Panc1 (cell line): Measurements from ENCODE around the gene SLCO2B1. TPM values are rescaled to one million over a fixed set of nuclear protein-coding genes. Genes with fewer than 3 reads are reported as not detected.

Source experiments
- ATAC-seq: fragments of 200-7000 bp; cut with Tn5 transposase; 2 replicates; pipeline ENCODE4 v1.9.1; 2020; ENCODE audit warnings: mild to moderate bottlenecking, moderate library complexity
- BruUV-seq: library from RNA; stranded (reverse); fragments of 400-500 nt; replicated peaks from 2 replicates; lab custom pipeline; 2021; lab: Mats Ljungman, UMichigan
- CTCF ChIA-PET: fragments of 300-600 bp; sonication (Branson Sonifier 250); formaldehyde crosslinking; loops from one replicate; lab custom pipeline; 2022; ENCODE audit warnings: antibody characterized with exemption; lab: Charles Lee
- POLR2A ChIA-PET: fragments of 300-600 bp; sonication (Branson Sonifier 250); formaldehyde crosslinking; loops from one replicate; lab custom pipeline; 2022; ENCODE audit warnings: antibody characterized with exemption; lab: Charles Lee
- DNase-seq: peaks from one replicate; pipeline ENCODE4 v3.0.0-alpha.2; 2010; ENCODE audit warnings: low read depth, low spot score
- H3K27ac ChIP-seq: 2 replicates; pipeline ENCODE4 v1.5.1; 2011; ENCODE audit warnings: mild to moderate bottlenecking, low read length, inconsistent platforms
- H3K27me3 ChIP-seq: fragments of 200-500 bp; sonication (Bioruptor generic); 2 replicates; pipeline ENCODE4 v1.6.0; 2014; ENCODE audit warnings: low read length, inconsistent platforms; ENCODE audit not compliant: control insufficient read depth, insufficient read depth
- H3K36me3 ChIP-seq: fragments of 200-500 bp; sonication (Bioruptor generic); 2 replicates; pipeline ENCODE4 v1.5.1; 2014; ENCODE audit warnings: inconsistent platforms, mild to moderate bottlenecking, low read length, moderate library complexity; ENCODE audit not compliant: control insufficient read depth, insufficient read depth
- H3K4me1 ChIP-seq: 2 replicates; pipeline ENCODE4 v1.5.1; 2011; ENCODE audit warnings: inconsistent platforms, mild to moderate bottlenecking, low read length, moderate library complexity; ENCODE audit not compliant: control insufficient read depth, insufficient read depth
- H3K4me3 ChIP-seq, 2 experiments: 2 replicates each; pipeline ENCODE4 v1.5.1; 2011 to 2012; ENCODE audit warnings: low read depth in 2 of 2, low read length in 2 of 2, mild to moderate bottlenecking in 2 of 2, inconsistent platforms in 1 of 2, moderate library complexity in 1 of 2
- H3K9me3 ChIP-seq: fragments of 200-500 bp; sonication (Bioruptor generic); 2 replicates; pipeline ENCODE4 v1.5.1; 2014; ENCODE audit warnings: low read depth, mild to moderate bottlenecking, inconsistent platforms, low read length, moderate library complexity; ENCODE audit not compliant: control insufficient read depth, insufficient read depth
- CTCF ChIP-seq: fragments of 450-650 bp; IDR thresholded peaks from 2 replicates; pipeline ENCODE4 v1.5.1; 2017; ENCODE audit warnings: mild to moderate bottlenecking
- POLR2AphosphoS5 ChIP-seq: IDR thresholded peaks from 2 replicates; pipeline ENCODE4 v1.6.1; 2012; ENCODE audit warnings: mild to moderate bottlenecking, low read depth, low read length, moderate library complexity
- SIN3A ChIP-seq: IDR thresholded peaks from 2 replicates; pipeline ENCODE4 v1.6.1; 2012; ENCODE audit warnings: low read depth, mild to moderate bottlenecking, low read length, moderate library complexity, borderline replicate concordance; ENCODE audit not compliant: insufficient read depth
- TCF7L2 ChIP-seq: IDR thresholded peaks from 2 replicates; pipeline ENCODE4 v1.6.1; 2011; ENCODE audit warnings: mild to moderate bottlenecking, low read depth, low read length, inconsistent platforms
- in situ Hi-C: cut with HindIII; loops from 2 replicates; pipeline ENCODE4 v1.10.0; 2016; ENCODE audit warnings: low sequenced_read_pairs, low pct_unique_long_range_greater_than_20kb
- intact Hi-C: fragments of 100-400 bp; cut with micrococcal nuclease; formaldehyde crosslinking; loops from one replicate; pipeline ENCODE4 v1.10.0; 2022; ENCODE audit not compliant: unreplicated experiment
- total RNA-seq: library from RNA; stranded (reverse); gene quantifications from one replicate; pipeline ENCODE4 v1.2.1, GENCODE V29; 2021; ENCODE audit not compliant: unreplicated experiment
- TF ChIP-seq, protein P1 (sequence below), 2 experiments: IDR thresholded peaks; 2 replicates each; pipeline ENCODE4 v1.6.1; 2011 to 2012; ENCODE audit warnings: low read depth in 2 of 2, control low read depth in 1 of 2, low read length in 1 of 2, mild to moderate bottlenecking in 1 of 2, moderate library complexity in 1 of 2; ENCODE audit not compliant: insufficient read depth in 1 of 2

SLCO2B1 gene
- total RNA-seq, 1 experiment from 2014 or later = 0.77 TPM

DNA sequence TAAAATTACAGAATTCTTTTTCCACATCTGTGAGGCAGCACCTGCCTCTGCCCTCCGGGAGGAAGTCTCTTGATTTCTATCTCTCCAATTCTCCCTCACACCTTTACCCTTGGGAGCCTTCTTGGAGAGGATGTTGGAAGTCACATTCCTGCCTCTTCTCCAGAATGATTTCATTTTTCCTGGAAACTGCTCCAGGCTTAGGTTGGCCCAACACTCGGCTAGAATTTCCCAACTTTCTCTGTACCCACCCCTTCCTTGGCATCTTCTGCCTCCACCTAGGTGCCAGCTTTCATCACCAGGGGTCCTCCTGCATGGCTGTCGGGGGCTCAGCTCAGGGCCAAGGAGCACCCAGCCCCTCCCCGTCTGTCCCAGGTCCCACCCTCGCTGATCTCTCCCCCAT is 43.2 kb downstream of the SLCO2B1 start:
- in situ Hi-C loops (no loop called here), intact Hi-C loops (no loop called here)
- CTCF ChIA-PET = interaction anchor here (2.6 kb wide), 1 partner anchor 11 kb away, joined by 17 read pairs; no protein-coding TSS in a partner anchor
- H3K36me3 ChIP-seq = no peaks in the 10 kb centered on the region
- H3K4me1 ChIP-seq = no peaks in the 10 kb centered on the region
- ATAC-seq (no peak), DNase-seq (no peak)
- POLR2A ChIA-PET = no interaction called here
- no peak overlapping the region for H3K27ac ChIP-seq
- H3K27me3 ChIP-seq = peaks cover 6% of the 10 kb centered on the region
- H3K9me3 ChIP-seq = no peaks in the 10 kb centered on the region
- H3K4me3 ChIP-seq = no peak overlapping the region
- no TSS peak for BruUV-seq
- TF ChIP-seq CTCF (no peak), POLR2AphosphoS5 (no peak), TCF7L2 (no peak), SIN3A (no peak)
- TF ChIP-seq, protein P1, sequence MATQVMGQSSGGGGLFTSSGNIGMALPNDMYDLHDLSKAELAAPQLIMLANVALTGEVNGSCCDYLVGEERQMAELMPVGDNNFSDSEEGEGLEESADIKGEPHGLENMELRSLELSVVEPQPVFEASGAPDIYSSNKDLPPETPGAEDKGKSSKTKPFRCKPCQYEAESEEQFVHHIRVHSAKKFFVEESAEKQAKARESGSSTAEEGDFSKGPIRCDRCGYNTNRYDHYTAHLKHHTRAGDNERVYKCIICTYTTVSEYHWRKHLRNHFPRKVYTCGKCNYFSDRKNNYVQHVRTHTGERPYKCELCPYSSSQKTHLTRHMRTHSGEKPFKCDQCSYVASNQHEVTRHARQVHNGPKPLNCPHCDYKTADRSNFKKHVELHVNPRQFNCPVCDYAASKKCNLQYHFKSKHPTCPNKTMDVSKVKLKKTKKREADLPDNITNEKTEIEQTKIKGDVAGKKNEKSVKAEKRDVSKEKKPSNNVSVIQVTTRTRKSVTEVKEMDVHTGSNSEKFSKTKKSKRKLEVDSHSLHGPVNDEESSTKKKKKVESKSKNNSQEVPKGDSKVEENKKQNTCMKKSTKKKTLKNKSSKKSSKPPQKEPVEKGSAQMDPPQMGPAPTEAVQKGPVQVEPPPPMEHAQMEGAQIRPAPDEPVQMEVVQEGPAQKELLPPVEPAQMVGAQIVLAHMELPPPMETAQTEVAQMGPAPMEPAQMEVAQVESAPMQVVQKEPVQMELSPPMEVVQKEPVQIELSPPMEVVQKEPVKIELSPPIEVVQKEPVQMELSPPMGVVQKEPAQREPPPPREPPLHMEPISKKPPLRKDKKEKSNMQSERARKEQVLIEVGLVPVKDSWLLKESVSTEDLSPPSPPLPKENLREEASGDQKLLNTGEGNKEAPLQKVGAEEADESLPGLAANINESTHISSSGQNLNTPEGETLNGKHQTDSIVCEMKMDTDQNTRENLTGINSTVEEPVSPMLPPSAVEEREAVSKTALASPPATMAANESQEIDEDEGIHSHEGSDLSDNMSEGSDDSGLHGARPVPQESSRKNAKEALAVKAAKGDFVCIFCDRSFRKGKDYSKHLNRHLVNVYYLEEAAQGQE (IDR thresholded peaks at IDR 0.05; ENCODE audit: insufficient read depth in 1 of 2, low read depth in 2 of 2, low read length in 1 of 2) = no peak

GRCh38 chr11:75195167-75195962 is 44.5 kb downstream of the SLCO2B1 start:
- Histone ChIP-seq H3K27me3 (peaks cover 6% of the 10 kb centered on the region), H3K4me1 (no peaks in the 10 kb centered on the region), H3K27ac (no peak overlapping the region), H3K36me3 (no peaks in the 10 kb centered on the region), H3K4me3 (no peak overlapping the region), H3K9me3 (no peaks in the 10 kb centered on the region)
- TF ChIP-seq POLR2AphosphoS5 (no peak), CTCF (no peak), SIN3A (no peak), TCF7L2 (no peak)
- TF ChIP-seq, protein P1 (IDR thresholded peaks at IDR 0.05; ENCODE audit: insufficient read depth in 1 of 2, low read depth in 2 of 2, low read length in 1 of 2) = no peak
- ChIA-PET POLR2A (no interaction called here), CTCF (interaction anchor here (0.7 to 2.6 kb wide), 5 partner anchors 10 to 394 kb away, joined by 3 to 17 read pairs (median 4); no protein-coding TSS in a partner anchor)
- BruUV-seq = no TSS peak
- intact Hi-C loops (no loop called here), in situ Hi-C loops (no loop called here)
- ATAC-seq (no peak), DNase-seq (no peak)
